Stimulated activated memory B cell treated with anti-CD40 and anti-IgM and Interleukin-4, amounts not matched to agents 10 μg/mL and 1 μg/mL and 100 μg/mL, for 72 hours (primary cell): ENCODE measurements around the gene SLC11A1.

Experiments used
- ATAC-seq: fragments of 150-1000 bp; cut with Tn5 transposase; 2 replicates; pipeline ENCODE4 v1.10.0; 2021
- H3K27ac Mint-ChIP-seq: one replicate; pipeline ENCODE4 v1.8.0; 2022; ENCODE audit warnings: mild to moderate bottlenecking, mixed read lengths
- H3K27me3 Mint-ChIP-seq: one replicate; pipeline ENCODE4 v1.8.0; 2022; ENCODE audit warnings: mixed read lengths
- H3K36me3 Mint-ChIP-seq: one replicate; pipeline ENCODE4 v1.8.0; 2022; ENCODE audit warnings: mixed read lengths
- H3K4me1 Mint-ChIP-seq: one replicate; pipeline ENCODE4 v1.8.0; 2022; ENCODE audit warnings: mixed read lengths
- H3K4me3 Mint-ChIP-seq: one replicate; pipeline ENCODE4 v1.8.0; 2022; ENCODE audit warnings: mild to moderate bottlenecking, moderate library complexity, mixed read lengths
- H3K9me3 Mint-ChIP-seq: one replicate; pipeline ENCODE4 v1.8.0; 2022; ENCODE audit warnings: mixed read lengths

Gene SLC11A1

DNA sequence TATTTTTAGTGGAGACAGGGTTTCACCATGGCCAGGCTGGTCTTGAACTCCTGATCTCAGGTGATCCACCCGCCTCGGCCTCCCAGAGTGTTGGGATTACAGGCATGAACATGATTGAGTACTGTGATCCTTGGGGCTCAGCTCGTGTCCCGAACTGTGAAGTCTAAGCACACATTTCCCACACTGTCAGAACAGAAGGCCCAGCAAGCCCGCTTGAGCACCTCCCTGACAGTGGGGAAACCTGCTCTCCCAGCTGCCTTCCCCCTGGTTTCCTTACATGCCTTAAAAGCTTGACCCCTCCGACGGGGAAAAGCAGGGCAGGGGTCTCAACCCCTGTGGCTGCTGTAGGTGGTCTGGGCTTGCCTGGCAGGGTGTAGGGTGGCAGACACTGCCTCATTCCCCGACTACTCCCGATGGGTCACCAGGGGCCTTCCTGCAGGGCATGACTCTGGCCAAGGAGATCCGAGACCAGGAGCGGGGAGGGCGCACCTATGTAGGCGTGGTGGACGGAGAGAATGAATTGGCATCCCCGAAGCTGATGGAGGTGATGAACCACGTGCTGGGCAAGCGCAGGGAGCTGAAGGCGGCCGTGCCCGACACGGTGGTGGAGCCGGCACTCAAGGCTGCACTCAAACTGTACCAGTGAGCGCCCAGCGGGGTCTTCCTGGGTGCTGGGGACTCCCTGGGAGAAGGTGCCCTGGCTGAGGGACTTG, 46.9 kb downstream of the SLC11A1 start:
- Mint-ChIP-seq H3K27ac (no peak overlapping the region), H3K27me3 (peaks cover 30% of the 10 kb centered on the region), H3K9me3 (no peaks in the 10 kb centered on the region), H3K4me3 (no peak overlapping the region), H3K36me3 (no peaks in the 10 kb centered on the region), H3K4me1 (no peaks in the 10 kb centered on the region)
- ATAC-seq, result no peak

DNA sequence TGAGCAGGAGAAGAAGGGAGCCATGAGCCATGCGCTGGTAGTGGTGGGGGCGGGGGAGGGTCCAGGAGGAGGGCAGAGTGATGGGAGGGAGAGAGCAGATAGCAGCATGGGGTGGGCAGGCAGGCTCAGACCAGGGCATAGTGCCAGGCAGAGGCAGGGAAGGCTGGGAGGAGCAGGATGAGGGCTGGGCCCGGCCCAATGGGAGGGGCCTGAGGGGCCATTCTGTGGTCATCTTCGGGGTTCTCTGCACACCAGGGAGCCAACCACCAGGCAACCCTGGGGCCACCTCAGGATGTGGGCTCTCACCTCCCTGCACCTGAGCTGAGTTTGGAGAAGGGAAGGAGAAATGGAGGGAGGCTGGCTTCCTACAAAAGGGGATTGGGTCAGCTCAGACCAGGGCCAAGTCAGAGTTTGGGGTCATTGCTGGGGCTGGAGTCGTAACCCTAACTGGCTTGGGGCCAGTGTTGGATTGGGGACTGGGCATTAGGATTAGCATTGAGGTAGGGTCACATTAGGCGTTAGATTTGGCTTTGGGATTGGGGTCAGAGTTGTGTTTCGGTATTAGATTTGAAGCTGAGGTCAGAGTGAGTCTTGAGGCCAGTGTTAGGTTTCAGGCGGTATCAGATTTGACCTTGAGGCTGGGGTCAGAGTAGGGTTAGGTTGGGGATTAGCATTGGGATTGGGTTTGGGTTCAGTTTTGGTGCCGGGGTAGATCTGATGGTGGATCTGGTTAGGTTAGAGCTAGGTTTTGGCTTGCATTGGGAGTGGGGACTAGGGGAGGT, 48.0 kb downstream of the SLC11A1 start:
- peaks cover 30% of the 10 kb centered on the region for H3K27me3 Mint-ChIP-seq
- no peaks in the 10 kb centered on the region for H3K4me1 Mint-ChIP-seq
- ATAC-seq, result no peak
- H3K4me3 Mint-ChIP-seq, result no peak overlapping the region
- no peak overlapping the region for H3K27ac Mint-ChIP-seq
- H3K9me3 Mint-ChIP-seq, result no peaks in the 10 kb centered on the region
- H3K36me3 Mint-ChIP-seq, result no peaks in the 10 kb centered on the region

DNA sequence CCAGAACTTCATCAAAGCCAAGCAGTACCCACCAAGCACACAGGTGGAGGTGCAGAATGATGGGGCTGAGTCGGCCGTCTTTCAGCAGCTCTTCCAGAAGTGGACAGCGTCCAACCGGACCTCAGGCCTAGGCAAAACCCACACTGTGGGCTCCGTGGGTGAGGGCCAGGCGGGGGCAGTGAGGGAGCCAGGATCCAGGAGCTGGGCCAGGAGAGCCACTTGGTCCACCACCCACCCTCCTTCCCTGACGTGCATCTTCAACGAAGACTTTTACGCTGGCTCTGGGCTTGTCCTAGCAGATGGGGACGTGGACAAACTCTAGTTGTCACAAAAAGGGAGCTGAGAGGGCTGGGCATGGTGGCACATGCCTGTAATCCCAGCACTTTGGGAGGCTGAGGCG, 48.6 kb downstream of the SLC11A1 start:
- peaks cover 30% of the 10 kb centered on the region for H3K27me3 Mint-ChIP-seq
- no peak for ATAC-seq
- H3K4me3 Mint-ChIP-seq, result no peak overlapping the region
- H3K27ac Mint-ChIP-seq, result no peak overlapping the region
- no peaks in the 10 kb centered on the region for H3K36me3 Mint-ChIP-seq
- no peaks in the 10 kb centered on the region for H3K9me3 Mint-ChIP-seq
- no peaks in the 10 kb centered on the region for H3K4me1 Mint-ChIP-seq

DNA sequence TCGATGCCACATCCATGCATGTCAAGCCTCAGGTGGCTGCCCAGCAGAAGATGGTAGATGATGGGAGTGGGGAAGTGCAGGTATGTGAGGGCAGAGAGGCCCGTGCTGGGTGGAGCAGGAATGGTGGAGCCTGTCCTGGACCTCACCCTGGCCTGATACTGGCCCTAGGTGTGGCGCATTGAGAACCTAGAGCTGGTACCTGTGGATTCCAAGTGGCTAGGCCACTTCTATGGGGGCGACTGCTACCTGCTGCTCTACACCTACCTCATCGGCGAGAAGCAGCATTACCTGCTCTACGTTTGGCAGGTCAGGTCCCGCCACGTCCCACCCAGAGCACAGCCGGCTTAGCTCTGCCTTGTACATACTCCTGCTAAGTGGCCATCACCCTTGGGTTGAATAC, 49.8 kb downstream of the SLC11A1 start:
- Mint-ChIP-seq H3K4me3 (no peak overlapping the region), H3K36me3 (no peaks in the 10 kb centered on the region), H3K4me1 (no peaks in the 10 kb centered on the region), H3K9me3 (no peaks in the 10 kb centered on the region), H3K27me3 (peaks cover 30% of the 10 kb centered on the region), H3K27ac (no peak overlapping the region)
- no peak for ATAC-seq

DNA sequence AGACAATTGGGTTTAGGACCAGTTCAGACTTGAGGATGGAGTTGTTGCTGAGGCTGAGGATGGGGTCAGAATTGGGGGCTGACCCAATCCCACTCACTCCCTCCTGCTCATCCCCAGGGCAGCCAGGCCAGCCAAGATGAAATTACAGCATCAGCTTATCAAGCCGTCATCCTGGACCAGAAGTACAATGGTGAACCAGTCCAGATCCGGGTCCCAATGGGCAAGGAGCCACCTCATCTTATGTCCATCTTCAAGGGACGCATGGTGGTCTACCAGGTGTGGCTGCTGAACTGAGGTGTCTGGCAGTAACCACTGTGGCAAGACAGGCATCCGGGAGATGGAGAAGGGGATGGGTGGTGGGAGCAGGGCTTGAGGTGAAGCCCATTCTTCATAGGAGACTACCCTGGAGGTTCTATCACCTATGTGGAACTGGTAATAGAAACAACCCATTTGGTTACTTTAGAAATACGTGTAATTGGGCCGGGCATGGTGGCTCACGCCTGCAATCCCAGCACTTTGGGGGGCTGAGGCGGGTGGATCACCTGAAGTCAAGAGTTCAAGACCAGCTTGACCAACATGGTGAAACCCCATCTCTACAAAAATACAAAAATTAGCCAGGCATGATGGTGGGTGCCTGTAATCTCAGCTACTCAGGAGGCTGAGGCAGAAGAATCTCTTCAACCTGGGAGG, 50.7 kb downstream of the SLC11A1 start:
- H3K4me1 Mint-ChIP-seq, result peaks cover under 1% of the 10 kb centered on the region
- no peak overlapping the region for H3K27ac Mint-ChIP-seq
- H3K9me3 Mint-ChIP-seq, result no peaks in the 10 kb centered on the region
- peaks cover 25% of the 10 kb centered on the region for H3K27me3 Mint-ChIP-seq
- H3K36me3 Mint-ChIP-seq, result no peaks in the 10 kb centered on the region
- ATAC-seq, result no peak
- no peak overlapping the region for H3K4me3 Mint-ChIP-seq

DNA sequence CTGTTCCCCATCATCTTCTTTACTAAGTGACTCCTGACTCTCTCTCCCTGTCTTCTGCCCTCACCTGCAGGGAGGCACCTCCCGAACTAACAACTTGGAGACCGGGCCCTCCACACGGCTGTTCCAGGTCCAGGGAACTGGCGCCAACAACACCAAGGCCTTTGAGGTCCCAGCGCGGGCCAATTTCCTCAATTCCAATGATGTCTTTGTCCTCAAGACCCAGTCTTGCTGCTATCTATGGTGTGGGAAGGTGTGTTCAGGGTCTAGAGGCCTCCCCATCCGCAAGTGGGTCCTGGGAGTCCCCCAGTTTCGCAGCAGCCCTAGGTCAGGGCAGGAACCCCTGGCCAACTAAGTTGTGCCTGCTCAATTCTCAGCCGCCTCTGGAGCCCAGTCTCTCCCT, 52.4 kb downstream of the SLC11A1 start:
- Mint-ChIP-seq H3K4me3 (no peak overlapping the region), H3K4me1 (peaks cover 14% of the 10 kb centered on the region), H3K9me3 (no peaks in the 10 kb centered on the region), H3K27ac (no peak overlapping the region), H3K36me3 (no peaks in the 10 kb centered on the region), H3K27me3 (peaks cover 15% of the 10 kb centered on the region)
- no peak for ATAC-seq

DNA sequence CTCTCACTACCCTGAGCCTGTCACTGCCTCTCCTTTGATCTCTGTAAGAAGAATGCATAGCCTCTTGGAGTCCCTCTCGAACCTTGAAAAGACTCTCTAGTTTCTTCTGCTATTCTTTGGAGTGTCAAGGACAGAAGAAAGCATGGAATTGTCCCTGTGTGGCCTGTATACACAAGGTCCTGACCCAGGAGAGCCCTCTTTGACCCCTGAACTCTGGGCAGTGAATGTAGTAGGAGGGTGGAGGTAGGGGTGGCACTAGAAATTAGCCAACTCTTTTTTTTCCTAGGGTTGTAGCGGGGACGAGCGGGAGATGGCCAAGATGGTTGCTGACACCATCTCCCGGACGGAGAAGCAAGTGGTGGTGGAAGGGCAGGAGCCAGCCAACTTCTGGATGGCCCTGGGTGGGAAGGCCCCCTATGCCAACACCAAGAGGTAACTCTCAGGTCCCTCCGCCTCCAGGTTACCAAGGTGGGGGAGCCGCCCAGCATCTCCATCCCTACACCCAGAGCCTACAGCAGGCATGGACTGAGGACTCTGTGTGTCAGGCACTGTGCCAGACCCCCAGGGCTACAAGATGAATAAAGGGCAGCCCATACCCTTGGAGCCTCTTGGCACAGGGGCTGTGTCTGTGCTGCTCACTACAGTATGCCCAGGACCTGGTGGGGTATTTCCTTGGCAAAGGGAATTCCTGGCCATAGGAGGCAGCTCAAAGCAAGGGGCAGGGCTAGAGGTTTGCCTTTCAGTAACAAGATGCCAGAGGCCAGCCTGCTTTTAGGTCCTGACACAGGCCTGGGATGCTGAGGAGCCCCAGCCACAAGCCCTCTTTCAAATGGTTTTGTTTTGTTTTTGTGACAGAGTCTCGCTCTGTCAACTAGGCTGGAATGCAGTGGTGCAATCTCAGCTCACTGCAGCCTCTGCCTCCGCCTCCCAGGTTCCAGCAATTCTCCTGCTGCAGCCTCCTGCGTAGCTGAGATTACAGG, 53.2 kb downstream of the SLC11A1 start:
- Mint-ChIP-seq H3K4me3 (no peak overlapping the region), H3K36me3 (no peaks in the 10 kb centered on the region), H3K27ac (no peak overlapping the region), H3K9me3 (no peaks in the 10 kb centered on the region), H3K4me1 (peaks cover 19% of the 10 kb centered on the region), H3K27me3 (peaks cover 7% of the 10 kb centered on the region)
- no peak for ATAC-seq

DNA sequence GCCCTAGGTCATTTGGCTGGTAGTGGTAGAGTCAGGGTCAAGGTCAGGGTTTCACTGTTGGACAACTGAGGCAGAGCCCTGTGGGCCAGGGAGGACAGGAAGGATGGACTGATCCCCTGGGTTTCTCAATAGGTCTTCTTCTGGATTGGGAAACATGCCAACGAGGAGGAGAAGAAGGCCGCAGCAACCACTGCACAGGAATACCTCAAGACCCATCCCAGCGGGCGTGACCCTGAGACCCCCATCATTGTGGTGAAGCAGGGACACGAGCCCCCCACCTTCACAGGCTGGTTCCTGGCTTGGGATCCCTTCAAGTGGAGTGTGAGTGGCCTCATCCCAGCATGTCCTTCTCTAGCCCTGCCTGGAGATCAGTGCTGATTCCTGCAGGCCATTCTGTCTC, 54.9 kb downstream of the SLC11A1 start:
- H3K27me3 Mint-ChIP-seq, result no peaks in the 10 kb centered on the region
- H3K27ac Mint-ChIP-seq, result no peak overlapping the region
- peaks cover 19% of the 10 kb centered on the region for H3K4me1 Mint-ChIP-seq
- no peaks in the 10 kb centered on the region for H3K9me3 Mint-ChIP-seq
- no peak for ATAC-seq
- no peaks in the 10 kb centered on the region for H3K36me3 Mint-ChIP-seq
- H3K4me3 Mint-ChIP-seq, result no peak overlapping the region

DNA sequence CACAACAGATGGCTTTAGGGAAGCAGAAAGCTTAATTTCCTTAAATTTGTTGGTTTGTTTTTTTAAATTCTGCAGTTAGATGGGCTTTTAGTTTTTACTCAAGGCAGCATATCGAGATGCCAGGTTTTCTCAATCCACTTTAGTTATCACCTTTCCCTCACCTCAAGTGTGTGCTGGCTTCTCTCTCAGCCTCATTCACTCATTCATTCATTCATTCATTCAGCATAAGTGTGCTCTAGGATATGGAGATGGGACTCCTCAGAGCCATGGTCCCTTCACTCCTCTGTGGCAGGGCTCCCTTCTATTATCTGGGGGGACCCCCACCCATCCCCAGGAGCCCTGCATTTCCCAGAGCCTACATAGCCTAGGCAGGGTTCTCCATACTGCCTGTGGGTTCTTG, 55.9 kb downstream of the SLC11A1 start:
- H3K36me3 Mint-ChIP-seq, result no peaks in the 10 kb centered on the region
- H3K27me3 Mint-ChIP-seq, result no peaks in the 10 kb centered on the region
- no peak for ATAC-seq
- H3K4me1 Mint-ChIP-seq, result peaks cover 19% of the 10 kb centered on the region
- no peaks in the 10 kb centered on the region for H3K9me3 Mint-ChIP-seq
- peak overlapping the region; percentile 3 for H3K27ac Mint-ChIP-seq
- H3K4me3 Mint-ChIP-seq, result no peak overlapping the region

DNA sequence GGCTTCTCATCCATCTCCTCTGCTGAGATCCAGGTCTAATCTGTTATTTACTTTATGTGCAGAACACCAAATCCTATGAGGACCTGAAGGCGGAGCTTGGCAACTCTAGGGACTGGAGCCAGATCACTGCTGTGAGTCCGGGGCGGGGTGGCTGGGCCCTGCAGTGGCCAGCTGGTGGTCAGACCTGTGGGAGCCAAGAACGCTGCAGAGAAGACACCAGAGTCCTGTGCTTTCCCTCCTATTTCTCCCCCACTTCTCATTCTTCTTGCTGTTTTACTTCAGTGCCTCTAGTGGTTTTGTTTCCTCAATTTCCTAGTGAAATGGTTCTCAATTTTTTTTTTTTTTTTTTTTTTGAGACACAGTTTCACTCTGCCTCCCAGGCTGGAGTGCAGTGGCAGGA, 56.5 kb downstream of the SLC11A1 start:
- Mint-ChIP-seq H3K36me3 (no peaks in the 10 kb centered on the region), H3K4me3 (no peak overlapping the region), H3K27ac (peak overlapping the region; percentile 3), H3K9me3 (no peaks in the 10 kb centered on the region), H3K27me3 (no peaks in the 10 kb centered on the region), H3K4me1 (peaks cover 19% of the 10 kb centered on the region)
- ATAC-seq, result no peak

DNA sequence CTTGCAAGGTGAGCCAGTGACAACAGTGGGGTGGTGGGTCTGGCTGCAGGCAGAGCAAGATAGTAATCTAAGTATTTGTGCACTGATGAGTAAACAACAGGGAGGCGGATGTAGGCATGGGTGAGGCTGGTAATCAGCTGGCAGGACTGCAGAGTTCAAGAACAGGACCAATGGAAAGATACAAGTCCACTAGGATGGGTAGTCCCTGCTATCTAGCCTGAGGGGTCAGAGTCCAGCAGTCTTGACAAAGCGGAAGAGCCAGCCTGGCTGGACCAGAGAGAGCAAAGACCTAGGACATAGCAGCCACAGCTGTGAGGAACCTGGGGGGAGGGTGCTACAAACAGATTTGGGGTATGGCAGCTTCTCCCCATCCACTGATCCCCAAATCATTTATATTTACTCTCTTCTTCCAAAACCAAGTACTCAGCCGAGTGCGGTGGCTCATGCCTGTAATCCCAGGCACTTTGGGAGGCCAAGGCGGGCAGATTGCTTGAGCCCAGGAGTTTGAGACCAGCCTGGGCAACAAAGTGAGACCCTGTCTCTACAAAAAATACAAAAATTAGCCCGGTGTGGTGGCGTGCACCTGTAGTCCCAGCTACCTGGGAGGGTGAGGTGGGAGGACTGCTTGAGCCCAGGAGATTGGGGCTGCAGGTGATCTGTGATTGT, 62.8 kb downstream of the SLC11A1 start:
- Mint-ChIP-seq H3K27me3 (no peaks in the 10 kb centered on the region), H3K4me3 (no peak overlapping the region), H3K36me3 (peaks cover 30% of the 10 kb centered on the region), H3K4me1 (peaks cover 1% of the 10 kb centered on the region), H3K27ac (no peak overlapping the region), H3K9me3 (no peaks in the 10 kb centered on the region)
- no peak for ATAC-seq

DNA sequence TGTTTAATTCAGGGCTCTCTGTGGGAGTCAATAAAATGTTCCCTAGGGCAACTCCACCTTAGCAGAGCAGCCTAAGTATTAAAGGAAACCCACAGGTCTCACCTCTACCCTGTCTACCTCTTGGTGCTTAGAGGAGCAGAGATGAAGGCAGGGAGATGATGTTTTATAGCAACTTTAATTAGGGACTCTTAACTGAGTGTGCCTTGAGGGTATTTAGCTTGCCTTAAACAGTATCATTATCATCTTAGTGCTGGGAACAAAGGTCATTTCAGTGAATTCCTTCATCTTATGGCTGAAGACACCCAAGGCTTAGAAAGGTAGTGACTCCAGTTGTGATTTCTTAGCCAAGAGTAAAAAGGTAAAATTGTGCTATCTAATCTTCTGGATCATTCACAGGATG, 63.5 kb downstream of the SLC11A1 start:
- H3K4me1 Mint-ChIP-seq, result no peaks in the 10 kb centered on the region
- ATAC-seq, result no peak
- peaks cover 37% of the 10 kb centered on the region for H3K36me3 Mint-ChIP-seq
- no peaks in the 10 kb centered on the region for H3K9me3 Mint-ChIP-seq
- H3K27ac Mint-ChIP-seq, result no peak overlapping the region
- no peak overlapping the region for H3K4me3 Mint-ChIP-seq
- H3K27me3 Mint-ChIP-seq, result no peaks in the 10 kb centered on the region
